Measurements from ENCODE around the gene DEFB108B. TPM values are rescaled to one million over a fixed set of nuclear protein-coding genes. Genes with fewer than 3 reads are reported as not detected.
"Not testable (repeated sequence)": the region's sequence is repeated elsewhere in the genome, so short reads cannot be mapped to it uniquely, and the experiment has no call there.

The DEFB108B gene
- total RNA-seq, 1 donor from 2014 or later, result not detected

- H3K4me1 ChIP-seq; DNase-seq (ENCODE audit: extremely low spot score in 2 of 2); H3K4me3 ChIP-seq; H3K27me3 ChIP-seq; intact Hi-C loops (cut with DNase I); H3K9me3 ChIP-seq; H3K27ac ChIP-seq; H3K36me3 ChIP-seq: not testable (repeated sequence)
Observed at GRCh38 chr11:71867209-71867608, 34.2 kb downstream of the DEFB108B start.

- H3K36me3 ChIP-seq; intact Hi-C loops (cut with DNase I); H3K27ac ChIP-seq; DNase-seq (ENCODE audit: extremely low spot score in 2 of 2); H3K4me3 ChIP-seq; H3K27me3 ChIP-seq; H3K9me3 ChIP-seq; H3K4me1 ChIP-seq: not testable (repeated sequence)
Observed at GRCh38 chr11:71869931-71870330, 36.9 kb downstream of the DEFB108B start.

- not testable (repeated sequence) for H3K9me3 ChIP-seq, H3K4me1 ChIP-seq
Observed at GRCh38 chr11:71870661-71871060, 37.7 kb downstream of the DEFB108B start.

GRCh38 chr11:71876262-71876661 is 43.3 kb downstream of the DEFB108B start:
- intact Hi-C loops (cut with DNase I); DNase-seq (ENCODE audit: extremely low spot score in 2 of 2); H3K4me1 ChIP-seq; H3K27ac ChIP-seq; H3K9me3 ChIP-seq; H3K4me3 ChIP-seq; H3K27me3 ChIP-seq: not testable (repeated sequence)
- H3K36me3 ChIP-seq, result peaks cover 0 to 13% of the 10 kb centered on the region in 2 donors

More at GRCh38 chr11:71870661-71871060, 37.7 kb downstream of the DEFB108B start:
- DNase-seq (ENCODE audit: extremely low spot score in 2 of 2); H3K4me3 ChIP-seq; intact Hi-C loops (cut with DNase I); H3K36me3 ChIP-seq; H3K27me3 ChIP-seq; H3K27ac ChIP-seq: not testable (repeated sequence)

- H3K27ac ChIP-seq; H3K4me1 ChIP-seq; DNase-seq (ENCODE audit: extremely low spot score in 2 of 2); H3K9me3 ChIP-seq; intact Hi-C loops (cut with DNase I); H3K27me3 ChIP-seq; H3K4me3 ChIP-seq: not testable (repeated sequence)
- H3K36me3 ChIP-seq, result peaks cover 0 to 13% of the 10 kb centered on the region in 2 donors
Observed at GRCh38 chr11:71878059-71878458, 45.1 kb downstream of the DEFB108B start, which contains the start of gene DEFB131B. Gene DEFB131B (plus strand): TSS chr11:71878453. CDS start chr11:71878453, 0 bp downstream.

GRCh38 chr11:71885806-71886205 is 52.8 kb downstream of the DEFB108B start:
- H3K4me3 ChIP-seq; H3K9me3 ChIP-seq; intact Hi-C loops (cut with DNase I); H3K36me3 ChIP-seq; H3K4me1 ChIP-seq; DNase-seq (ENCODE audit: extremely low spot score in 2 of 2); H3K27me3 ChIP-seq; H3K27ac ChIP-seq: not testable (repeated sequence)

Small RNA genes lying within 50 kb of the gene (small RNA-seq; reads per million reads assigned to genes)
- gene RNA5SP342, result not detected

Other genes starting within 250 kb of the DEFB108B start
- gene DEFB131B, start 45.3 kb downstream of the DEFB108B start, total RNA-seq, result not detected
- 1.7 TPM for gene XNDC1N, start 95.4 kb downstream of the DEFB108B start, total RNA-seq
- 21.1 TPM for gene RNF121, start 95.8 kb downstream of the DEFB108B start, total RNA-seq
- gene IL18BP, start 165.7 kb downstream of the DEFB108B start, total RNA-seq, result 2.7 TPM
- 314 TPM for gene NUMA1, start 247.3 kb downstream of the DEFB108B start, total RNA-seq
- 5.6 TPM for gene LRRC51, start 247.7 kb downstream of the DEFB108B start, total RNA-seq